ENCODE data around the gene MSL1. TPM values are rescaled to one million over a fixed set of nuclear protein-coding genes. Genes with fewer than 3 reads are reported as not detected.
"Not testable (repeated sequence)": the region's sequence is repeated elsewhere in the genome, so short reads cannot be mapped to it uniquely, and the experiment has no call there.

Gene MSL1
- total and polyA plus RNA-seq, 8 donors = 84.1 to 203 (median 184) TPM

DNA sequence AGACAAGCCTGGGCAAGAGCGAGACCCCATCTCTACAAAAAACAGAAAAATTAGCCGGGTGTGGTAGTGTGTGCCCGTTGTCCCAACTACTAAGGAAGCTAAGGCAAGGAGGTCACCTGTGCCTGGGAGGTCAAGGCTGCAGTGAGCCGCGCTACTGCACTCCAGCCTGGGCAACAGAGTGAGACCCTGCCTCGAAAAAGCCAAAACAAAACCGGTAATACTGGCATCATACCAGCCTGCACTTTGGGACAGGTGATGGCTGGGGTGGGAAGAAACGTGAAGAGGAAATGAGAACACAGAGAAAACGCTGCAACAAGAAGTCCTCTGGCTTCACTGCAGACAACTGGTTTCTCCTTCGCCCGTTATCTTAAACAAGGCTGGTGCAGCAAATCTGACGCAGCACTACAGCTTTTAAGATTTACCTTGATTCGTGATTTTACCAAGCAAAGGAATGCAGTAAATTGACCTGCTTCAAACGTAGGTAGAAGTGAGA, 17.8 kb downstream of the MSL1 start:
- Histone ChIP-seq H3K9me3 (no peaks in the 10 kb centered on the region), H3K36me3 (peaks cover 0 to 69% of the 10 kb centered on the region in 2 donors), H3K4me3 (peak overlapping the region; percentile 47 to 76), H3K4me1 (peaks cover 20 to 40% of the 10 kb centered on the region in 2 donors), H3K27me3 (no peaks in the 10 kb centered on the region), H3K27ac (peak overlapping the region; percentile 97 to 99)
- DNase-seq (no peak), ATAC-seq (peak; percentile 5)
- intact Hi-C loops (cut with DNase I) = no loop called here
- TF ChIP-seq, protein P1, sequence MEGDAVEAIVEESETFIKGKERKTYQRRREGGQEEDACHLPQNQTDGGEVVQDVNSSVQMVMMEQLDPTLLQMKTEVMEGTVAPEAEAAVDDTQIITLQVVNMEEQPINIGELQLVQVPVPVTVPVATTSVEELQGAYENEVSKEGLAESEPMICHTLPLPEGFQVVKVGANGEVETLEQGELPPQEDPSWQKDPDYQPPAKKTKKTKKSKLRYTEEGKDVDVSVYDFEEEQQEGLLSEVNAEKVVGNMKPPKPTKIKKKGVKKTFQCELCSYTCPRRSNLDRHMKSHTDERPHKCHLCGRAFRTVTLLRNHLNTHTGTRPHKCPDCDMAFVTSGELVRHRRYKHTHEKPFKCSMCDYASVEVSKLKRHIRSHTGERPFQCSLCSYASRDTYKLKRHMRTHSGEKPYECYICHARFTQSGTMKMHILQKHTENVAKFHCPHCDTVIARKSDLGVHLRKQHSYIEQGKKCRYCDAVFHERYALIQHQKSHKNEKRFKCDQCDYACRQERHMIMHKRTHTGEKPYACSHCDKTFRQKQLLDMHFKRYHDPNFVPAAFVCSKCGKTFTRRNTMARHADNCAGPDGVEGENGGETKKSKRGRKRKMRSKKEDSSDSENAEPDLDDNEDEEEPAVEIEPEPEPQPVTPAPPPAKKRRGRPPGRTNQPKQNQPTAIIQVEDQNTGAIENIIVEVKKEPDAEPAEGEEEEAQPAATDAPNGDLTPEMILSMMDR (IDR thresholded peaks at IDR 0.05) = no peak

DNA sequence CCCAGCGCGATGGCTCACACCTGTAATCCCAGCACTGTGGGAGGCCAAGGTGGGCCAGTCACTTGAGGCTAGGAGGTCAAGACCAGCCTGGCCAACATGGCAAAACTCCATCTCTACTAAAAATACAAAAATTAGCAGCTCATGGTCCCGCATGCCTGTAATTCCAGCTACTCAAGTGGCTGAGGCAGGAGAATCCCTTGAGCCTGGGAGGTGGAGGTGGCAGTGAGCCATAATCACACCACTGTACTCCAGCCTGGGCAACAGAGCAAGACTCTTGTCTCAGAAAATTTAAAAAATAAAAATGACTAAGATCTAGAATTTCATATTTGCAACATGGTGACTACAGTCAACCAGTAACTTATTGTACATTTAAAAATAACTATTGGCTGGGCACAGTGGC, 21.4 kb downstream of the MSL1 start:
- DNase-seq; H3K27ac ChIP-seq; H3K27me3 ChIP-seq; ATAC-seq; intact Hi-C loops (cut with DNase I); H3K9me3 ChIP-seq; H3K4me3 ChIP-seq: not testable (repeated sequence)
- peaks cover 0 to 64% of the 10 kb centered on the region in 2 donors for H3K36me3 ChIP-seq
- H3K4me1 ChIP-seq = peaks cover 20 to 46% of the 10 kb centered on the region in 2 donors

DNA sequence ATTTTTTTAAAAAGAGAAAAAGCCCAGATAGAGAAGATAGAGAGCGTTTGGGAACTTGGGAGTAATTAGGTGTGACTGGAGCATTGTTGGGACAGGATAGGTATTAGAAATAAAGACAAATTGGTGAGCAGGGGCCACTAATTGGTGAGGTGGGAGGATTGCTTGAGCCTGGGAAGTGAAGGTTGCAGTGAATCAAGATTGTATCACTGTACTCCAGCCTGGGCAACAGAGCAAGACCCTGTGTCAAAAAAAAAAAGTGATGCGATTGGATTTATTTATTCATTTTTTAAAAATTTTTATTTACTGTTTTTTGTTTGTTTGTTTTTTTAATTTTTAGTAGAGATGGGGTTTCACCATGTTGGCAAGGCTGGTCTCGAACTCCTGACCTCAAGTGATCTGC, 23.7 kb downstream of the MSL1 start:
- ATAC-seq = no peak
- intact Hi-C loops (cut with DNase I) = no loop called here

GRCh38 chr17:40148527-40148926, 26.8 kb downstream of the MSL1 start:
- DNase-seq = no peak
- no peak overlapping the region for H3K4me3 ChIP-seq
- H3K4me1 ChIP-seq = peaks cover 0 to 48% of the 10 kb centered on the region in 2 donors
- no peaks in the 10 kb centered on the region for H3K9me3 ChIP-seq
- intact Hi-C loops (cut with DNase I) = no loop called here
- TF ChIP-seq, protein P1 (IDR thresholded peaks at IDR 0.05) = no peak
- H3K27me3 ChIP-seq = no peaks in the 10 kb centered on the region
- H3K27ac ChIP-seq = peak overlapping the region in 1 of 2 donors; percentile 7
- peaks cover 0 to 87% of the 10 kb centered on the region in 2 donors for H3K36me3 ChIP-seq
- no peak for ATAC-seq

More for the DNA sequence above, 23.7 kb downstream of the MSL1 start:
- H3K27me3 ChIP-seq = no peaks in the 10 kb centered on the region
- no peak overlapping the region for H3K4me3 ChIP-seq
- H3K36me3 ChIP-seq = peaks cover 0 to 82% of the 10 kb centered on the region in 2 donors
- H3K4me1 ChIP-seq = peaks cover 13 to 40% of the 10 kb centered on the region in 2 donors
- TF ChIP-seq, protein P1 (IDR thresholded peaks at IDR 0.05) = no peak
- H3K9me3 ChIP-seq = no peaks in the 10 kb centered on the region
- DNase-seq = no peak
- H3K27ac ChIP-seq = no peak overlapping the region

DNA sequence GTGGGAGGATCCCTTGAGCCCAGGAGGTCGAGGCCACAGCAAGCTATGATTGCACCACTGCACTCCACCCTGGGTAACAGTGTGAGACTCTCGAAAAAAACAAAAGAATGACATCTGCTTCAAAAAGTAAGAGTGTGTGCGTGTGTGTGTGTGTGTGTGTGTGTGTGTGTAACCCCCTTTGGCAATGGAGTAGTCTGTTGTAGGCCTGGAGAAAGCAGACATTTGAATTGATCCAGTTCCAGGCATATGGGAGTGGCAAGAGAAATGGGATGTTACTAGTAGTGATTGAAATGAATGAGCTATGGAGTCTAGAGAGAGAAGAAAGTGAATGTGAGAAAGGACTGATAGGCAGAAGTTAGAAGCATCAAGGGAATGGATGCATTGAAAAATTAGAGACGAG, 28.5 kb downstream of the MSL1 start:
- H3K4me3 ChIP-seq = no peak overlapping the region
- DNase-seq (no peak), ATAC-seq (no peak)
- no peaks in the 10 kb centered on the region for H3K27me3 ChIP-seq
- H3K4me1 ChIP-seq = peaks cover 0 to 55% of the 10 kb centered on the region in 2 donors
- peaks cover 0 to 89% of the 10 kb centered on the region in 2 donors for H3K36me3 ChIP-seq
- no peaks in the 10 kb centered on the region for H3K9me3 ChIP-seq
- TF ChIP-seq, protein P1 (IDR thresholded peaks at IDR 0.05) = no peak
- intact Hi-C loops (cut with DNase I) = no loop called here
- H3K27ac ChIP-seq = no peak overlapping the region
